ENCODE measurements around the gene MAP2K5.

MAP2K5 gene

GRCh38 chr15:67549736-67550135, 7.2 kb downstream of the MAP2K5 start:
- TF ChIP-seq CTCF (IDR thresholded peaks at IDR 0.05; ENCODE audit: control extremely low read depth, extremely low read depth, low read depth, missing control alignments) = no peak
- ChIA-PET CTCF (interaction anchor here (0.8 to 2.6 kb wide), 6 partner anchors 8 to 286 kb away, joined by 3 to 9 read pairs (median 4); no protein-coding TSS in a partner anchor), POLR2A (no interaction called here)
- DNase-seq (ENCODE audit: extremely low spot score) = no peak

- no peak for DNase-seq (ENCODE audit: extremely low spot score)
- no peak for TF ChIP-seq CTCF (IDR thresholded peaks at IDR 0.05; ENCODE audit: control extremely low read depth, extremely low read depth, low read depth, missing control alignments)
- ChIA-PET CTCF (interaction anchor here (1.5 to 1.6 kb wide), 2 partner anchors 29 to 286 kb away, joined by 4 to 5 read pairs; no protein-coding TSS in a partner anchor), POLR2A (no interaction called here)
These were observed 8.0 kb downstream of the MAP2K5 start for GRCh38 chr15:67550522-67550921.

GRCh38 chr15:67551207-67551743, 8.8 kb downstream of the MAP2K5 start:
- ChIA-PET CTCF (no interaction called here), POLR2A (no interaction called here)
- no peak for DNase-seq (ENCODE audit: extremely low spot score)
- no peak for TF ChIP-seq CTCF (IDR thresholded peaks at IDR 0.05; ENCODE audit: control extremely low read depth, extremely low read depth, low read depth, missing control alignments)

- no peak for DNase-seq (ENCODE audit: extremely low spot score)
- ChIA-PET POLR2A (no interaction called here), CTCF (no interaction called here)
- no peak for TF ChIP-seq CTCF (IDR thresholded peaks at IDR 0.05; ENCODE audit: control extremely low read depth, extremely low read depth, low read depth, missing control alignments)
These were observed 12.1 kb downstream of the MAP2K5 start for GRCh38 chr15:67554580-67554979.

- ChIA-PET POLR2A (no interaction called here), CTCF (interaction anchor here (0.7 to 2.1 kb wide), 8 partner anchors 8 to 279 kb away, joined by 3 to 9 read pairs (median 3); no protein-coding TSS in a partner anchor)
- no peak for DNase-seq (ENCODE audit: extremely low spot score)
- no peak for TF ChIP-seq CTCF (IDR thresholded peaks at IDR 0.05; ENCODE audit: control extremely low read depth, extremely low read depth, low read depth, missing control alignments)
These were observed 14.6 kb downstream of the MAP2K5 start for GRCh38 chr15:67556976-67557570.

GRCh38 chr15:67558502-67558901, 16.0 kb downstream of the MAP2K5 start:
- no peak for TF ChIP-seq CTCF (IDR thresholded peaks at IDR 0.05; ENCODE audit: control extremely low read depth, extremely low read depth, low read depth, missing control alignments)
- DNase-seq (ENCODE audit: extremely low spot score) = no peak
- ChIA-PET POLR2A (no interaction called here), CTCF (interaction anchor here (1.0 to 2.1 kb wide), 6 partner anchors 10 to 278 kb away, joined by 3 to 9 read pairs (median 3); no protein-coding TSS in a partner anchor)
